Muscle of leg (tissue), 11 donors: ENCODE measurements around the gene TNFSF10. TPM values are rescaled to one million over a fixed set of nuclear protein-coding genes. Genes with fewer than 3 reads are reported as not detected.
"Not testable (repeated sequence)": the region's sequence is repeated elsewhere in the genome, so short reads cannot be mapped to it uniquely, and the experiment has no call there.

Experiments used
- DNase-seq: peaks from one replicate; pipeline ENCODE4 v3.0.0; 2013
- H3K27ac ChIP-seq: one replicate; pipeline ENCODE4 v1.5.1; 2013; ENCODE audit warnings: mild to moderate bottlenecking, low read length, control low read depth
- H3K27me3 ChIP-seq: one replicate; pipeline ENCODE4 v1.6.1; 2013; ENCODE audit warnings: low read length; ENCODE audit not compliant: control insufficient read depth, insufficient read depth
- H3K36me3 ChIP-seq: one replicate; pipeline ENCODE4 v1.6.1; 2013; ENCODE audit warnings: low read length; ENCODE audit not compliant: control insufficient read depth, insufficient read depth
- H3K4me1 ChIP-seq: one replicate; pipeline ENCODE4 v1.6.1; 2013; ENCODE audit warnings: low read length; ENCODE audit not compliant: control insufficient read depth, insufficient read depth
- H3K4me3 ChIP-seq: one replicate; pipeline ENCODE4 v1.5.1; 2013; ENCODE audit warnings: low read length, control low read depth
- H3K9me3 ChIP-seq: replicated peaks from 2 replicates; pipeline ENCODE4 v1.6.1; 2013; ENCODE audit warnings: low read depth, low read length; ENCODE audit not compliant: control insufficient read depth
- WGBS: methylation state at CpG from one replicate; pipeline ENCODE4 v1.1.5; 2013; ENCODE audit warnings: missing lambda C conversion rate; ENCODE audit not compliant: insufficient coverage; 5-methylcytosine and 5-hydroxymethylcytosine counted together
- polyA plus RNA-seq, 8 donors: library from polyadenylated mRNA; unstranded; fragments of 120-200 nt; gene quantifications; one replicate each; pipeline versions ENCODE4 v1.2.1 to v1.2.3, GENCODE V29; 2013; ENCODE audit warnings: inconsistent platforms in 1 of 8, low replicate concordance in 1 of 8; ENCODE audit not compliant: insufficient read length in 8 of 8, insufficient read depth in 1 of 8
- total RNA-seq: library from RNA; stranded (reverse); fragments of 120-200 nt; gene quantifications from one replicate; pipeline ENCODE4 v1.2.4, GENCODE V29; 2013

The TNFSF10 gene
- total and polyA plus RNA-seq, 9 donors, result 7.2 to 11.7 (median 8.9) TPM

GRCh38 chr3:172490198-172490669 is 33.0 kb downstream of the TNFSF10 start:
- DNase-seq, result peak; percentile 79
- not testable (repeated sequence) for H3K36me3 ChIP-seq, H3K27me3 ChIP-seq, H3K27ac ChIP-seq, H3K9me3 ChIP-seq, H3K4me1 ChIP-seq, H3K4me3 ChIP-seq
- no CpG with 5 or more reads among the region's 4 CpGs for WGBS

GRCh38 chr3:172478116-172478515 is 45.1 kb downstream of the TNFSF10 start:
- H3K36me3 ChIP-seq, result no peaks in the 10 kb centered on the region
- no peak overlapping the region for H3K27ac ChIP-seq
- H3K4me1 ChIP-seq, result no peaks in the 10 kb centered on the region
- DNase-seq, result no peak
- H3K27me3 ChIP-seq, result no peaks in the 10 kb centered on the region
- no peaks in the 10 kb centered on the region for H3K9me3 ChIP-seq
- no peak overlapping the region for H3K4me3 ChIP-seq
- 100% methylated on average over 1 of the region's 1 CpG for WGBS

GRCh38 chr3:172476347-172476746 is 46.9 kb downstream of the TNFSF10 start:
- Histone ChIP-seq H3K27ac (no peak overlapping the region), H3K27me3 (no peaks in the 10 kb centered on the region), H3K36me3 (no peaks in the 10 kb centered on the region), H3K9me3 (peaks cover 6% of the 10 kb centered on the region), H3K4me1 (no peaks in the 10 kb centered on the region), H3K4me3 (no peak overlapping the region)
- WGBS, result no CpG with 5 or more reads among the region's 5 CpGs
- DNase-seq, result no peak

- WGBS, result 100% methylated on average over 2 of the region's 5 CpGs
- no peak for DNase-seq
- H3K36me3 ChIP-seq, result no peaks in the 10 kb centered on the region
- H3K4me3 ChIP-seq, result no peak overlapping the region
- H3K27me3 ChIP-seq, result no peaks in the 10 kb centered on the region
- peaks cover 6% of the 10 kb centered on the region for H3K9me3 ChIP-seq
- H3K27ac ChIP-seq, result no peak overlapping the region
- no peaks in the 10 kb centered on the region for H3K4me1 ChIP-seq
Observed at GRCh38 chr3:172475703-172476102, 47.5 kb downstream of the TNFSF10 start.

GRCh38 chr3:172471903-172472302 is 51.3 kb downstream of the TNFSF10 start:
- no CpG with 5 or more reads among the region's 1 CpG for WGBS
- H3K9me3 ChIP-seq, result peaks cover 6% of the 10 kb centered on the region
- no peak overlapping the region for H3K27ac ChIP-seq
- no peak overlapping the region for H3K4me3 ChIP-seq
- no peaks in the 10 kb centered on the region for H3K36me3 ChIP-seq
- no peaks in the 10 kb centered on the region for H3K27me3 ChIP-seq
- DNase-seq, result no peak
- no peaks in the 10 kb centered on the region for H3K4me1 ChIP-seq

- WGBS, result no CpG with 5 or more reads among the region's 1 CpG
- Histone ChIP-seq H3K27me3 (no peaks in the 10 kb centered on the region), H3K27ac (no peak overlapping the region), H3K36me3 (no peaks in the 10 kb centered on the region), H3K9me3 (peaks cover 6% of the 10 kb centered on the region), H3K4me3 (no peak overlapping the region), H3K4me1 (no peaks in the 10 kb centered on the region)
- no peak for DNase-seq
Observed at GRCh38 chr3:172470588-172470987, 52.6 kb downstream of the TNFSF10 start.

GRCh38 chr3:172467170-172467824 is 55.9 kb downstream of the TNFSF10 start:
- Histone ChIP-seq H3K4me1 (no peaks in the 10 kb centered on the region), H3K27ac (no peak overlapping the region), H3K9me3 (peaks cover 6% of the 10 kb centered on the region), H3K27me3 (no peaks in the 10 kb centered on the region), H3K4me3 (no peak overlapping the region), H3K36me3 (no peaks in the 10 kb centered on the region)
- no peak for DNase-seq
- WGBS, result no CpG with 5 or more reads among the region's 2 CpGs

GRCh38 chr3:172466553-172467130 is 56.6 kb downstream of the TNFSF10 start:
- Histone ChIP-seq H3K4me3 (no peak overlapping the region), H3K4me1 (no peaks in the 10 kb centered on the region), H3K27me3 (no peaks in the 10 kb centered on the region), H3K9me3 (peaks cover 3% of the 10 kb centered on the region), H3K36me3 (no peaks in the 10 kb centered on the region), H3K27ac (no peak overlapping the region)
- DNase-seq, result no peak
- no CpG with 5 or more reads among the region's 4 CpGs for WGBS

GRCh38 chr3:172465281-172465680 is 57.9 kb downstream of the TNFSF10 start:
- no peak for DNase-seq
- Histone ChIP-seq H3K4me3 (no peak overlapping the region), H3K4me1 (no peaks in the 10 kb centered on the region), H3K27ac (no peak overlapping the region), H3K9me3 (no peaks in the 10 kb centered on the region), H3K27me3 (no peaks in the 10 kb centered on the region), H3K36me3 (no peaks in the 10 kb centered on the region)

- no CpG with 5 or more reads among the region's 6 CpGs for WGBS
- H3K27ac ChIP-seq, result no peak overlapping the region
- no peaks in the 10 kb centered on the region for H3K9me3 ChIP-seq
- H3K4me3 ChIP-seq, result no peak overlapping the region
- DNase-seq, result peak; percentile 16
- no peaks in the 10 kb centered on the region for H3K4me1 ChIP-seq
- H3K36me3 ChIP-seq, result no peaks in the 10 kb centered on the region
- no peaks in the 10 kb centered on the region for H3K27me3 ChIP-seq
Observed at GRCh38 chr3:172464306-172464705, 58.9 kb downstream of the TNFSF10 start.
